ENCODE measurements around the gene ZFP91. TPM values are rescaled to one million over a fixed set of nuclear protein-coding genes. Genes with fewer than 3 reads are reported as not detected.
"Not testable (repeated sequence)": the region's sequence is repeated elsewhere in the genome, so short reads cannot be mapped to it uniquely, and the experiment has no call there.

ZFP91 gene
- total RNA-seq, 1 experiment from 2014 or later: 86.2 TPM

GRCh38 chr11:58562375-58562800 lies 16.5 kb upstream of the ZFP91 start:
- no peak overlapping the region for H3K4me3 Mint-ChIP-seq (ENCODE audit: unreplicated experiment)
- intact Hi-C loops (cut with micrococcal nuclease): no loop called here
- ChIA-PET CTCF (interaction anchor here (0.6 to 1.2 kb wide), 3 partner anchors 8 to 66 kb away, joined by 3 read pairs; no protein-coding TSS in a partner anchor), POLR2A (interaction anchor here (0.7 kb wide), 1 partner anchor 910 kb away, joined by 3 read pairs; no protein-coding TSS in a partner anchor)
- H3K27me3 Mint-ChIP-seq (ENCODE audit: insufficient read depth, unreplicated experiment): no peaks in the 10 kb centered on the region
- H3K27ac Mint-ChIP-seq (ENCODE audit: low read depth, unreplicated experiment): no peak overlapping the region
- H3K9me3 Mint-ChIP-seq (ENCODE audit: unreplicated experiment): no peaks in the 10 kb centered on the region
- TF ChIP-seq CTCF (IDR thresholded peaks at IDR 0.05; ENCODE audit: unreplicated experiment): no peak
- peaks cover 12% of the 10 kb centered on the region for H3K36me3 Mint-ChIP-seq (ENCODE audit: insufficient read depth, unreplicated experiment)
- DNase-seq (ENCODE audit: unreplicated experiment): no peak
- H3K4me1 Mint-ChIP-seq (ENCODE audit: insufficient read depth, unreplicated experiment): peaks cover 5% of the 10 kb centered on the region
- BruUV-seq (replicated peaks): no TSS peak

DNA sequence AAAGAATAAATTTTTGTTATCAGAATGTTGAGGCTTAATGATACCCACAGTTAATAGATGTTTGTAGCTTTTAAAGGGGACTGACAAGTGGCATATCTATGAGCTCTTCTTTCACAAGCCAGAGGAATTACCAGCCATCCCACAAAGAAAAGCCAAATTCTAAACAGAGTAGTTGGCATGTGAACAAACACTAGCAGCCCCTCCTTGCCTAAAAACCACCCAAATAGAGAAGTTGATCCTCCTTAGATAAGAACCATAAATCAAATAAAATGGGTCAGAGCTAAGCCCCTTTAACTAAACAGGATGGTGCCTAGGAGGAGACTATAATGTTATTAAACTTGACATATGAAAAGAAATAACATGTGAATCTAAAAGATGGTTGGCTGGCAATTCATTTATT lies 14.6 kb upstream of the ZFP91 start:
- H3K9me3 Mint-ChIP-seq (ENCODE audit: unreplicated experiment): no peaks in the 10 kb centered on the region
- H3K27me3 Mint-ChIP-seq (ENCODE audit: insufficient read depth, unreplicated experiment): no peaks in the 10 kb centered on the region
- H3K27ac Mint-ChIP-seq (ENCODE audit: low read depth, unreplicated experiment): no peak overlapping the region
- H3K36me3 Mint-ChIP-seq (ENCODE audit: insufficient read depth, unreplicated experiment): peaks cover 18% of the 10 kb centered on the region
- H3K4me1 Mint-ChIP-seq (ENCODE audit: insufficient read depth, unreplicated experiment): peaks cover 9% of the 10 kb centered on the region
- POLR2A ChIA-PET: interaction anchor here (0.6 to 1.4 kb wide), 3 partner anchors 9 to 754 kb away, joined by 3 to 4 read pairs (median 3); no protein-coding TSS in a partner anchor
- BruUV-seq (replicated peaks): no TSS peak
- DNase-seq (ENCODE audit: unreplicated experiment): no peak
- no peak overlapping the region for H3K4me3 Mint-ChIP-seq (ENCODE audit: unreplicated experiment)
- intact Hi-C loops (cut with micrococcal nuclease): no loop called here
- TF ChIP-seq CTCF (IDR thresholded peaks at IDR 0.05; ENCODE audit: unreplicated experiment): no peak
- CTCF ChIA-PET: interaction anchor here (0.5 to 2.2 kb wide), 4 partner anchors 13 to 772 kb away, joined by 3 to 6 read pairs (median 4); partner anchors contain the start of gene LPXN

DNA sequence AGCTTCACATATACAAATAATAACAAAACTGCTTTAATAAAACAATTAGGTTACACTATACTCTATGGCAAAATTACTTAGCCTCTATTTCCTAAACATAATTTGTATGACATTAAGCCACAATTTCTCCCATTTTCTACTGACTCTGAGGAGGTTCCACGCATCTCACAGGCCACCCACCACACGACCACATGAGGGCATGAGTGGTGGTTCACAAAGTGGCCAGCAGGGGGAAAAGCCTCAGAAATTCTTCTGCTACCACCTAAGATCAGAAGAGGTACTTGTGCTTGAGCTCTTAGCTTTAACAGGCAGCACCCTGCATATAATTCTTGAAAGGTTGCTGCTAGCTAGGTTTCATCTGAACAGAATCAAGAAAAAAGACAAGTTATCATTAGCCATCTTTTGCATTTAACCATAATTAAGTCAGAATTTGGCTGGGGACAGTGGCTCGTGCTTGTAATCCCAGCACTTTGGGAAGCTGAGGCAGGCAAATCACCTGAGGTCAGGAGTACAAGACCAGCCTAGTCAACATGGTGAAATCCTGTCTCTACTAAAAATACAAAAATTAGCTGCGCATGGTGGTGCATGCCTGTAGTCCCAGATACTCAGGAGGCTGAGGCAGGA lies 10.9 kb upstream of the ZFP91 start:
- Mint-ChIP-seq H3K4me3 (ENCODE audit: unreplicated experiment) (no peak overlapping the region), H3K9me3 (ENCODE audit: unreplicated experiment) (no peaks in the 10 kb centered on the region), H3K36me3 (ENCODE audit: insufficient read depth, unreplicated experiment) (peaks cover 26% of the 10 kb centered on the region), H3K27ac (ENCODE audit: low read depth, unreplicated experiment) (no peak overlapping the region), H3K4me1 (ENCODE audit: insufficient read depth, unreplicated experiment) (peaks cover 9% of the 10 kb centered on the region), H3K27me3 (ENCODE audit: insufficient read depth, unreplicated experiment) (no peaks in the 10 kb centered on the region)
- intact Hi-C loops (cut with micrococcal nuclease): no loop called here
- peak; percentile 65 for TF ChIP-seq CTCF (IDR thresholded peaks at IDR 0.05; ENCODE audit: unreplicated experiment)
- no TSS peak for BruUV-seq (replicated peaks)
- peak; percentile 70 for DNase-seq (ENCODE audit: unreplicated experiment)
- ChIA-PET CTCF (interaction anchor here (0.6 to 3.6 kb wide), 38 partner anchors 9 to 1124 kb away, joined by 3 to 24 read pairs (median 4); partner anchors contain the start of gene LPXN), POLR2A (interaction anchor here (0.6 to 1.9 kb wide), 3 partner anchors 9 to 19 kb away, joined by 3 to 5 read pairs (median 3); no protein-coding TSS in a partner anchor)

DNA sequence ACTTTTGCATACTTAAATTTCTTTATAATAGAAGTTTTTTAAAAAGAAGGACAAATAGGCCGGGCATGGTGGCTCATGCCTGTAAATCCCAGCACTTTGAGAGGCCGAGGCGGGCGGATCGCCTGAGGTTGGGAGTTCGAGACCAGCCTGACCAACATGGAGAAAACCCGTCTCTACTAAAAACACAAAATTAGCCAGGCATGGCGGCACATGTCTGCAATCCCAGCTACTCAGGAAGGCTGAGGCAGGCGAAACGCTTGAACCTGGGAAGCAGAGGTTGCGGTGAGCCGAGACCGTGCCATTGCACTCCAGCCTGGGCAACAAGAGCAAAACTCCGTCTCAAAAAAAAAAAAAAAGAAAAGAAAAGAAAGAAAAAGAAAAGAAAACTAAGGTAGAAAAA lies 6.0 kb upstream of the ZFP91 start:
- Mint-ChIP-seq H3K27ac (ENCODE audit: low read depth, unreplicated experiment) (peak overlapping the region; percentile 59), H3K36me3 (ENCODE audit: insufficient read depth, unreplicated experiment) (peaks cover 26% of the 10 kb centered on the region), H3K4me1 (ENCODE audit: insufficient read depth, unreplicated experiment) (peaks cover 32% of the 10 kb centered on the region), H3K4me3 (ENCODE audit: unreplicated experiment) (peak overlapping the region; percentile 65)
- CTCF ChIA-PET: interaction anchor here (0.5 to 0.8 kb wide), 3 partner anchors 385 to 1080 kb away, joined by 3 read pairs; partner anchors contain the start of gene OSBP
- BruUV-seq (replicated peaks); H3K27me3 Mint-ChIP-seq (ENCODE audit: insufficient read depth, unreplicated experiment); intact Hi-C loops (cut with micrococcal nuclease); H3K9me3 Mint-ChIP-seq (ENCODE audit: unreplicated experiment); DNase-seq (ENCODE audit: unreplicated experiment): not testable (repeated sequence)
- POLR2A ChIA-PET: interaction anchor here (0.5 to 6.4 kb wide), 9 partner anchors 13 to 1596 kb away, joined by 3 to 89 read pairs (median 3); partner anchors contain the start of genes FAM111A, GLYAT and PATL1
